Ovary (tissue), 3 donors: Measurements from ENCODE around the gene DHRS3.

Source experiments
- EP300 ChIP-seq: sonication (generic); formaldehyde crosslinking; IDR thresholded peaks from one replicate; pipeline ENCODE4 v1.6.1; 2017; ENCODE audit warnings: antibody characterized with exemption
- TF ChIP-seq, protein P1 (sequence below), 3 donors: fragments of 450-650 bp in 2 of 3; fragments of 200-600 bp in 1 of 3; IDR thresholded peaks; one replicate each; pipeline versions ENCODE4 v1.5.1 to v1.8.0; 2016 to 2022; ENCODE audit warnings: antibody characterized with exemption in 3 of 3, mild to moderate bottlenecking in 1 of 3
- donor health status: DM: no; HTN: no; CAD: no.

DNA sequence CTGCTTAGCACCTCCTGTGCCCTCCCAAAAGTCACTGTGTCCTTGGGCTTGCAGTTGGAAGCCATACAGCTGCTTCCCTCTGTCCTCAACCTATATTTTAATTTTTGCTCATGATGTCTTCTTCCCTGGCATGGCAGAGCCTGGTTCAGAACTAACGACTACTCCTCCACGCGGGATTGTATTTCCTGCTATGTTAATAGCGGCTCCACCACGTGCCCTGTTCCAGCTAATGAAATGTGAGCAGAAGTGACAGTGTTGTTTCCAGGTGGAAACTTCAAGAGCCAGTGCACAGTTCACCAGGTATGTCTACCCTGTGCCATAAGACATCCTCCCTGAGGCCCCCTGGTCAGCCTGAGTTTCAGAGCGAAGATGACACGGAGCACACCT, 52.1 kb downstream of the DHRS3 start:
- TF ChIP-seq, protein P1, sequence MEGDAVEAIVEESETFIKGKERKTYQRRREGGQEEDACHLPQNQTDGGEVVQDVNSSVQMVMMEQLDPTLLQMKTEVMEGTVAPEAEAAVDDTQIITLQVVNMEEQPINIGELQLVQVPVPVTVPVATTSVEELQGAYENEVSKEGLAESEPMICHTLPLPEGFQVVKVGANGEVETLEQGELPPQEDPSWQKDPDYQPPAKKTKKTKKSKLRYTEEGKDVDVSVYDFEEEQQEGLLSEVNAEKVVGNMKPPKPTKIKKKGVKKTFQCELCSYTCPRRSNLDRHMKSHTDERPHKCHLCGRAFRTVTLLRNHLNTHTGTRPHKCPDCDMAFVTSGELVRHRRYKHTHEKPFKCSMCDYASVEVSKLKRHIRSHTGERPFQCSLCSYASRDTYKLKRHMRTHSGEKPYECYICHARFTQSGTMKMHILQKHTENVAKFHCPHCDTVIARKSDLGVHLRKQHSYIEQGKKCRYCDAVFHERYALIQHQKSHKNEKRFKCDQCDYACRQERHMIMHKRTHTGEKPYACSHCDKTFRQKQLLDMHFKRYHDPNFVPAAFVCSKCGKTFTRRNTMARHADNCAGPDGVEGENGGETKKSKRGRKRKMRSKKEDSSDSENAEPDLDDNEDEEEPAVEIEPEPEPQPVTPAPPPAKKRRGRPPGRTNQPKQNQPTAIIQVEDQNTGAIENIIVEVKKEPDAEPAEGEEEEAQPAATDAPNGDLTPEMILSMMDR (IDR thresholded peaks at IDR 0.05): no peak
- no peak for TF ChIP-seq EP300
